PC-9 (cell line): ENCODE measurements around the gene IDI1.

Experiments
- EZH2 ChIP-seq: fragments of 200-600 bp; sonication (generic); IDR thresholded peaks from 2 replicates; pipeline ENCODE4 v1.8.0; 2017; ENCODE audit warnings: antibody characterized with exemption, low read depth
- TF ChIP-seq, protein P1 (sequence below): fragments of 200-600 bp; sonication (generic); conservative IDR thresholded peaks from 2 replicates; pipeline ENCODE4 v1.6.1; 2017; ENCODE audit warnings: mixed run types, antibody characterized with exemption, mild to moderate bottlenecking, moderate library complexity

DNA sequence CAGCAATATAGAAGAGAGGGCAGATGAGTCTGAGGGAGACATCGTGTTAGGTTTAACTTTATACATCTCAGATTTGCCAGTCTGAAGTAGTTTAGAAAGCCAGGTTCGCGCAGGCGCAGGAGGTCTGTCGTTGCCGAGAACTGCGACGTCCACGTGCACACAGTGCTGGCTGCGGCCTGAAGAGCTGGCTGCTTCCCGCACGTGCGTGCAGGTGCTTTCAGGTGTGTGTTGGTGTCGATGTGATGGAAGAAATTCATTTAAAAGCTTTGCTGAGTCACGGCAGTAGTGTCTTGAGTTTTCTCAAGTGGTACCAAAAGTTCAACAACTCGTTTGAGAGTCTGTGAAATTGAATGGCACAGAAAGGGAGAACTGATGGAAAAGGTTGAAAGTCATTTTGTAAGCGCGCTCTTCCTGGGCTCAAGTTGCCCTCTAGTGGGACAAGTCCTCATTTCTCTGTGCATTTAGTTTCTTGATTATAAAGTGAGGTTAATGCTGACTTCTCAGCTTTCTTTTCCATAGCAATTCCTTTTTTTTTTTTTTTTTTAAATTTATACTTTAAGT lies 25.9 kb upstream of the IDI1 start:
- TF ChIP-seq, protein P1, sequence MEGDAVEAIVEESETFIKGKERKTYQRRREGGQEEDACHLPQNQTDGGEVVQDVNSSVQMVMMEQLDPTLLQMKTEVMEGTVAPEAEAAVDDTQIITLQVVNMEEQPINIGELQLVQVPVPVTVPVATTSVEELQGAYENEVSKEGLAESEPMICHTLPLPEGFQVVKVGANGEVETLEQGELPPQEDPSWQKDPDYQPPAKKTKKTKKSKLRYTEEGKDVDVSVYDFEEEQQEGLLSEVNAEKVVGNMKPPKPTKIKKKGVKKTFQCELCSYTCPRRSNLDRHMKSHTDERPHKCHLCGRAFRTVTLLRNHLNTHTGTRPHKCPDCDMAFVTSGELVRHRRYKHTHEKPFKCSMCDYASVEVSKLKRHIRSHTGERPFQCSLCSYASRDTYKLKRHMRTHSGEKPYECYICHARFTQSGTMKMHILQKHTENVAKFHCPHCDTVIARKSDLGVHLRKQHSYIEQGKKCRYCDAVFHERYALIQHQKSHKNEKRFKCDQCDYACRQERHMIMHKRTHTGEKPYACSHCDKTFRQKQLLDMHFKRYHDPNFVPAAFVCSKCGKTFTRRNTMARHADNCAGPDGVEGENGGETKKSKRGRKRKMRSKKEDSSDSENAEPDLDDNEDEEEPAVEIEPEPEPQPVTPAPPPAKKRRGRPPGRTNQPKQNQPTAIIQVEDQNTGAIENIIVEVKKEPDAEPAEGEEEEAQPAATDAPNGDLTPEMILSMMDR, result no peak
- TF ChIP-seq EZH2, result no peak
